Activated CD8-positive, alpha-beta memory T cell treated with anti-CD3 and anti-CD28 coated beads for 24 hours (primary cell): ENCODE data around the gene NMNAT1.
"Not testable (repeated sequence)": the region's sequence is repeated elsewhere in the genome, so short reads cannot be mapped to it uniquely, and the experiment has no call there.

Experiments used
- DNase-seq: peaks from one replicate; pipeline ENCODE4 v3.0.0-alpha.2; 2020

NMNAT1 gene

DNA sequence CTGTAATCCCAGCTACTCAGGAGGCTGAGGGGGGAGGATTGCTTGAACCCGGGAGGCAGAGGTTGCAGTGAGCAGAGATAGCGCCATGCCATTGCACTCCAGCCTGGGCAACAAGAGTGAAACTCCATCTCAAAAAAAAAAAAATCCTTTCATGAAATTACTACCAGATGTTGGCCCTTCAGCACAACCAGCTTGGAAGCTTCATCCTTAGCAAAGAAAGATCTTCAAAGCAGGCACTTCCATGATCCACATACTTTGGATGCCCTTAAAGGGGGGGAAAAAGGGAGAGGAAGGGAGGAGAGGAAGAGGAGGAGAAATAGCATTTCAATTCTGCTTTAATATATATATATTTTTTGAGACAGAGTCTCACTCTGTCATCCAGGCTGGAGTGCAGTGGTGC is 77.4 kb downstream of the NMNAT1 start:
- not testable (repeated sequence) for DNase-seq

DNA sequence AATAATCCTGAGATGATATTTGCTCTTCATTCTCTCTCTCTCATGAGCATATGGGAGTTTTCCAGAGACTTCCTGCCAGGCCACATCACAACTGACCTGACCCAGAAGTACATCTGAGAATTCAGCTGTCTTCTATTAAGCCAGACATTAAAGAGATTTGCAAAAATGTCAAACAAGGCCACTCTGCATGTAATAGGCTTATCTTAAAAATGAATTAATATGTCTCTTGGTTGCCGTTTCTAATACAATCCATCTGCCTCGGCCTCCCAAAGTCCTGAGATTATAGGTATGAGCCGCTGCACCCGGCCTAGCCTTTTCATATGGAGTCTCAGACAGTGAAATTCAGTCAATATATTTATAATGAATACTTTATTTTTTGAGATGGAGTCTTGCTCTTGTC is 78.7 kb downstream of the NMNAT1 start:
- not testable (repeated sequence) for DNase-seq

DNA sequence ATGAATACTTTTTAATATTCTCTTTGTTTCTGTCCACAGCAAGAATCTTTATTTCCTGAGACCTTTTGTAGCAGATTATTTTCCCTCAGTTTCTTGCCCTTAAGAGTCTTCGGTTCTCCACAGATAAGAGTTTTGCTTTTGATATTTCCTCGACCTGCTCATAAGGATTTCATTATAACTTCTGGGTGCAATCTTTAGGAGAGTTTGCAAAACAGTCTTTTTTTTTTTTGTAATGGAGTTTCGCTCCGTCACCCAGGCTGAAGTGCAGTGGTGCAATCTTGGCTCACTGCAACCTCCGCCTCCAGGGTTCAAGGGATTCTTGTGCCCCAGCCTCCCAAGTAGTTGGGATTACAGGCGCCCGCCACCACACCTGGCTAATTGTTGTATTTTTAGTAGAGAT is 79.4 kb downstream of the NMNAT1 start:
- DNase-seq = no peak

DNA sequence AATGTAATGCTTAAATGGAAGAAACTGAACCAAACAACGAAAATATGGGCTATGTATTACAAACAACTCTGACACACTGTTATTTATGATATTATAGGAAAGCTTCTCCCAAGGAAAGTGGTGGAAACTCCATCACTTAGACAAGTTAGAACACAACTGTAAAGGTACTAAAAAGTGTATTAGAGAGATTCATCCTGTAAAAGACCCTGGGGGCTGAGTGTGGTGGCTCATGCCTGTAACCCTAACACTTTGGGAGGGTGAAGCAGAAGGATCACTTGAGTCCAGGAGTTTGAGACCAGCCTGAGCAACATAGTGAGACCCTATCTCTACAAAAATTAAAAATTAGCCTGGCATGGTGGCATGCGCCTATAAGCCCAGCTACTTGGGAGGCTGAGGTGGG is 82.1 kb downstream of the NMNAT1 start:
- DNase-seq = no peak

DNA sequence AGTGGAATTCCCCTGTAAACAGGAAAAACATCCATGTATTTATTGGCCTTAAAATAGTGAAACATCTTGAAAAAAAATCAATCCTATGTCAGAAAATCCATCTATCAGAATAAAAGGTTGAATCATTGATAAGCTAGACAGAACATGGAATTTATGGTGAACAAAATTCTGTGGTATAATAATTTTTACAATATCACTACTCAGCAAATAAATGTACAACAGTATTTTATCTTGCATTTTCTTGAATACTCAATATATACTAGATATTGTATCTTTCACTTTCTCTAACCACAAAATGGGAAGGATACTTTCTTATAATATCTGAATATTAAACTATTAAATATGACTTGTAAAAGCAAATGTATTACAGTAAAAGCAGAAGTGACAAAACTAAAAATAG is 83.8 kb downstream of the NMNAT1 start:
- no peak for DNase-seq

DNA sequence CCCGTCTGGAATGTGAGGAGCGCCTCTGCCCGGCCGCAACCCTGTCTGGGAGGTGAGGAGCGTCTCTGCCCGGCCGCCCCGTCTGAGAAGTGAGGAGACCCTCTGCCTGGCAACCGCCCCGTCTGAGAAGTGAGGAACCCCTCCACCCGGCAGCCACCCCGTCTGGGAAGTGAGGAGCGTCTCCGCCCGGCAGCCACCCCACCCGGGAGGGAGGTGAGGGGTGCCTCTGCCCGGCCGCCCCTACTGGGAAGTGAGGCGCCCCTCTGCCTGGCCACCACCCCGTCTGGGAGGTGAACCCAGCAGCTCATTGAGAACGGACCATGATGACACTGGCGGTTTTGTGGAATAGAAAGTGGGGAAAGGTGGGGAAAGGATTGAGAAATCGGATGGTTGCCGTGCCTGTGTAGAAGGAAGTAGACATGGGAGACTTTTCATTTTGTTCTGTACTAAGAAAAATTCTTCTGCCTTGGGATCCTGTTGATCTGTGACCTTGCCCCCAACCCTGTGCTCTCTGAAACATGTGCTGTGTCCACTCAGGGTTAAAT is 85.8 kb downstream of the NMNAT1 start:
- not testable (repeated sequence) for DNase-seq

DNA sequence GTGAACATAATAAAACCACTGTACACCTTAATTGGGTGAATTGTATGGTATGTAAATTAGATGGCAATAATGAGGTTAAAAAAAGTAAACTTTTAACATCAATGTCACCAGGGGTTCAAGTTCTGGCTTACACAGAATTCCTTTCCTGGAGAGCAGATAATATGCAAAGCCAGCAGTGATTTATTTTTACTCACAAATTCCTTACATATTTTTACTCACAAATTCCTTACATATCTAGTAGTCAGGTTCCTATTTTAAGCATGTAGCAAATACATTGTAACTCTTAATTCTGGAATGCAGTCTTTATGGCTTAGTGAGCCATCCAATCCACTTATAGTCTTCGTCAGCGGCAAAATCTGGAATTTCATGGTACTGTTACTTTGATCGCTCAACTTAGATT is 88.2 kb downstream of the NMNAT1 start:
- DNase-seq = no peak

DNA sequence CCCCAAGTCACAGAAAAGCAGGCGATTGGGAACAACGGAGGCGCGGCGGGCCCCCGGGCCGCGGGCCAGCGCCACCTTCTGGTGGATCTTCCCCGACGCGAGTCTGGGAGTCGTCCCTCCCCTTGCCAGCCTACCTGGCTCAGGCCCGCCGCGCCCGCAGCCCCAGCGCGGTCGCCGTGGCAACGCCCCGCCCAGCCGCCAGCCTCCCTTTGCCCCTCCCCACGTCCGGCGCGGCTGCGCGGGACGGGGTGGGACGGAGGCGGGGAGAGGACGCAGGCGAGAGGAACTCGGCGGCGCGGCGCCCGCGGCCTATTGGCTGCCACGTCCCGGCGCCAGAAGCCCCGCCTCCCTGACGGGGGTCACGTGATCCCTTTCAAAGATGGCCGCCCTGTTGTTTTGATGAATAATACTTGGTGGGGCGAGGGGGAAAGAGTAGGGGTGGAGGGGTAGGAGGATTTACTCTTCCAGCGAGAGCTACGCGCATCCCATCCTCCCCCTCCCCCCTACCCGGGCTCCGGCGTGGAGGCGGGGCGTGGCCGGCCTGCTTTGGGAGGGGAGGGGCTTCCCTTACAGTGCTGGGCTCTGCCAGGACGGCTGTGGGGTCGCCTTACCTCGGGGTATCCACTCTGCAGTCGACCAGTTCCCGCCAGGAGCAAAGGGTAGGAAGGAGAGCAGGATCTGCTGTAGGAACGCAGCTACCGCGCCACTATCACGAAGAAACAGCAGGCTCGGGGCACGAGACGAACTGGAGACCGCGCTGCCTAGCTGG is 89.5 kb downstream of the NMNAT1 start, which contains the start of gene UBE4B:
Gene UBE4B, plus strand, starts transcription at position 369 of the 769 bp plus-strand sequence. CDS start 713 bp downstream, outside the sequence.
- peak; percentile 98 for DNase-seq

DNA sequence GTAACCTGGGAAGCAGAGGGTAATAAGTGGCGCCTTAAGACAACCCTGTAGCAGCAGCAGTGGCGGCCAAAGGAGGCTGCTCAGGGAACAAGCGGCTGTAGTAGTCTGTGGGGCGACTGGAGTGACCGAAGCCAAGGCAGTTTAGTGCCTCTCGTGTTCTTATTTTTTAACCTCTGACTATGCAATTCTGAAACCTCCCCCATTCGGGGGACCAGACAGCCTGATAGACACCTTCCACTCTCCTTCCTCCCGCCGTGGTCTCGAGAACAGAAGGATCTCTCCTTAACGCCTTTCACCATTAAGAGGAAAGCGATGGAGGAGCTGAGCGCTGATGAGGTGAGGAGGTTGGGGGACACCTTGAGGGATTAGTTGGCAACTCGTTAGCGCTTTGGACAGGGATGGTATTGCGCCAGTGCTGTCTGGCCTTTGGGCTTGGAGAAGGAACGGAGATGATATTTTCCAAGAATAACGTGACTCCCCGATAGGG is 90.1 kb downstream of the NMNAT1 start:
- no peak for DNase-seq
